Ramos (cell line): Measurements from ENCODE around the gene RNF213.
"Not testable (repeated sequence)": the region's sequence is repeated elsewhere in the genome, so short reads cannot be mapped to it uniquely, and the experiment has no call there.

Source experiments
- in situ Hi-C: fragments of 300-500 bp; cut with MboI; formaldehyde crosslinking; loops from one replicate; pipeline ENCODE4 v1.14.3; 2022; ENCODE audit warnings: low sequenced_read_pairs; ENCODE audit not compliant: unreplicated experiment

Gene RNF213

GRCh38 chr17:80382446-80382845, 121.8 kb downstream of the RNF213 start:
- in situ Hi-C loops, result no loop called here

GRCh38 chr17:80382956-80383355, 122.3 kb downstream of the RNF213 start:
- in situ Hi-C loops, result no loop called here

- in situ Hi-C loops, result no loop called here
Observed at GRCh38 chr17:80384078-80384960, 123.7 kb downstream of the RNF213 start.

GRCh38 chr17:80385046-80385445, 124.4 kb downstream of the RNF213 start:
- in situ Hi-C loops, result no loop called here

- in situ Hi-C loops, result no loop called here
Observed at GRCh38 chr17:80386341-80386740, 125.7 kb downstream of the RNF213 start.

- in situ Hi-C loops, result no loop called here
Observed at GRCh38 chr17:80387071-80387470, 126.4 kb downstream of the RNF213 start.

GRCh38 chr17:80388175-80388574, 127.5 kb downstream of the RNF213 start:
- in situ Hi-C loops, result no loop called here

- in situ Hi-C loops, result no loop called here
Observed at GRCh38 chr17:80388601-80389000, 127.9 kb downstream of the RNF213 start.

- in situ Hi-C loops, result no loop called here
Observed at GRCh38 chr17:80389011-80389995, 128.7 kb downstream of the RNF213 start.

- in situ Hi-C loops, result no loop called here
Observed at GRCh38 chr17:80393241-80393890, 132.7 kb downstream of the RNF213 start.

- in situ Hi-C loops, result no loop called here
Observed at GRCh38 chr17:80393961-80394360, 133.3 kb downstream of the RNF213 start.

- in situ Hi-C loops, result no loop called here
Observed at GRCh38 chr17:80394629-80395216, 134.1 kb downstream of the RNF213 start.

- in situ Hi-C loops, result no loop called here
Observed at GRCh38 chr17:80395402-80396151, 134.9 kb downstream of the RNF213 start.

GRCh38 chr17:80396157-80397033, 135.7 kb downstream of the RNF213 start:
- in situ Hi-C loops, result no loop called here

GRCh38 chr17:80397034-80397387, 136.4 kb downstream of the RNF213 start:
- in situ Hi-C loops, result no loop called here

- in situ Hi-C loops, result no loop called here
Observed at GRCh38 chr17:80397686-80398085, 137.0 kb downstream of the RNF213 start.

GRCh38 chr17:80401086-80401485, 140.4 kb downstream of the RNF213 start:
- in situ Hi-C loops, result not testable (repeated sequence)

GRCh38 chr17:80402102-80402501, 141.4 kb downstream of the RNF213 start:
- in situ Hi-C loops, result not testable (repeated sequence)
